A549 treated with RU486 at 1 μM for 4 hours (cell line): ENCODE results near the gene SPANXN2. TPM values are rescaled to one million over a fixed set of nuclear protein-coding genes. Genes with fewer than 3 reads are reported as not detected.

Experiments used
- total RNA-seq: library from RNA; stranded (reverse); fragments of 200-300 nt; extraction: Qiagen RNA extraction; gene quantifications from 5 replicates; pipeline ENCODE4 v1.2.3, GENCODE V29; 2022; ENCODE audit warnings: low read depth

Gene SPANXN2
- total RNA-seq: not detected in 5 replicates

GRCh38 chrX:143720652-143721051 is at the start of gene SPANXN2:
TSS of gene SPANXN2 (minus strand) at chrX:143720752. CDS start at chrX:143720668, 84 bp downstream.

Other genes with a start within 250 kb of the SPANXN2 start
- gene SPANXN3, start 203.3 kb downstream of the SPANXN2 start, total RNA-seq: not detected in 5 replicates
- gene SLITRK4, start 84.7 kb downstream of the SPANXN2 start, total RNA-seq: not detected in 5 replicates
- gene UBE2NL, start 163.3 kb upstream of the SPANXN2 start, total RNA-seq: not detected in 5 replicates